HEK293 (cell line): ENCODE results near the gene CEP68.

ENCODE experiments used
- TRIM28 ChIP-seq: IDR thresholded peaks from 2 replicates; pipeline ENCODE4 v1.6.1; 2011; ENCODE audit warnings: low read length, control low read depth, borderline replicate concordance
- YY1 ChIP-seq: fragments of 450-650 bp; formaldehyde crosslinking; IDR thresholded peaks from 2 replicates; pipeline ENCODE4 v1.5.1; 2018; ENCODE audit warnings: missing biosample characterization, missing genetic modification characterization
- ZFP37 ChIP-seq: fragments of 450-650 bp; formaldehyde crosslinking; IDR thresholded peaks from 2 replicates; pipeline ENCODE4 v1.5.1; 2016; ENCODE audit warnings: missing biosample characterization, missing genetic modification characterization
- ZNF544 ChIP-seq: fragments of 450-650 bp; formaldehyde crosslinking; IDR thresholded peaks from 2 replicates; pipeline ENCODE4 v1.5.0; 2017; ENCODE audit warnings: missing biosample characterization, missing genetic modification characterization
- TF ChIP-seq, protein P1 (sequence below): fragments of 450-650 bp; formaldehyde crosslinking; IDR thresholded peaks from 2 replicates; pipeline ENCODE4 v1.5.1; 2016; ENCODE audit warnings: missing biosample characterization, missing genetic modification characterization
- TF ChIP-seq, protein P2 (sequence below): fragments of 450-650 bp; formaldehyde crosslinking; IDR thresholded peaks from 2 replicates; pipeline ENCODE4 v1.5.1; 2016; ENCODE audit warnings: missing biosample characterization, missing genetic modification characterization
- TF ChIP-seq, protein P3 (sequence below): fragments of 450-650 bp; formaldehyde crosslinking; IDR thresholded peaks from 2 replicates; pipeline ENCODE4 v1.5.1; 2016; ENCODE audit warnings: missing biosample characterization, missing genetic modification characterization
- TF ChIP-seq, protein P4 (sequence below): fragments of 450-650 bp; formaldehyde crosslinking; IDR thresholded peaks from 2 replicates; pipeline ENCODE4 v1.5.1; 2016; ENCODE audit warnings: missing biosample characterization, missing genetic modification characterization
- TF ChIP-seq, protein P5 (sequence below): fragments of 450-650 bp; formaldehyde crosslinking; IDR thresholded peaks from 2 replicates; pipeline ENCODE4 v1.5.1; 2016; ENCODE audit warnings: missing biosample characterization, missing genetic modification characterization, low read depth
- TF ChIP-seq, protein P6 (sequence below): fragments of 450-650 bp; IDR thresholded peaks from 2 replicates; pipeline ENCODE4 v1.5.1; 2018; ENCODE audit warnings: missing biosample characterization, mild to moderate bottlenecking, missing genetic modification characterization

DNA sequence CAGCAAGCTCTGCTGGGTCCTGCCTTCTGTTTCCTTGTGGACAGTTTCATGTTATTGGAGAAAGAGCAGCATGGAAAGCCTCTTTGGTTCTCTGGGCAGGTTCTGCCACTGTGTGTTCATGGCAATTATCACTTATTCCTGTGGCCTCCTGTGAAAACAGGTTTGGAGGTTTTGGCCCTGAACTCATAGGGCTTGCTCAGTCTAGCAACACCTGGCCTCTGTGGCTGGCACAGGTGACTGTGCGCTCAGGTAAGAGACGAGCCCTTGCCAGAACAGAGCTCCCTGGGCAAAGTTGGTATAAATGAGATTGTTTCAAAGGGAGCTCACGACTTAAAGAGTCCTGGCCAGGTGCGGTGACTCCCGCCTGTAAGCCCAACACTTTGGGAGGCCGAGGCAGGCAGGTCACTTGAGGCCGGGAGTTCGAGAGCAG, 5.7 kb downstream of the CEP68 start:
- TF ChIP-seq, protein P1, sequence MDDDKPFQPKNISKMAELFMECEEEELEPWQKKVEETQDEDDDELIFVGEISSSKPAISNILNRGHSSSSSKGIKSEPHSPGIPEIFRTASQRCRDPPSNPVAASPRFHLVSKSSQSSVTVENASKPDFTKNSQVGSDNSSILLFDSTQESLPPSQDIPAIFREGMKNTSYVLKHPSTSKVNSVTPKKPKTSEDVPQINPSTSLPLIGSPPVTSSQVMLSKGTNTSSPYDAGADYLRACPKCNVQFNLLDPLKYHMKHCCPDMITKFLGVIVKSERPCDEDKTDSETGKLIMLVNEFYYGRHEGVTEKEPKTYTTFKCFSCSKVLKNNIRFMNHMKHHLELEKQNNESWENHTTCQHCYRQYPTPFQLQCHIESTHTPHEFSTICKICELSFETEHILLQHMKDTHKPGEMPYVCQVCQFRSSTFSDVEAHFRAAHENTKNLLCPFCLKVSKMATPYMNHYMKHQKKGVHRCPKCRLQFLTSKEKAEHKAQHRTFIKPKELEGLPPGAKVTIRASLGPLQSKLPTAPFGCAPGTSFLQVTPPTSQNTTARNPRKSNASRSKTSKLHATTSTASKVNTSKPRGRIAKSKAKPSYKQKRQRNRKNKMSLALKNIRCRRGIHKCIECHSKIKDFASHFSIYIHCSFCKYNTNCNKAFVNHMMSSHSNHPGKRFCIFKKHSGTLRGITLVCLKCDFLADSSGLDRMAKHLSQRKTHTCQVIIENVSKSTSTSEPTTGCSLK (tag by site-specific recombination), result no peak
- TF ChIP-seq, protein P2, sequence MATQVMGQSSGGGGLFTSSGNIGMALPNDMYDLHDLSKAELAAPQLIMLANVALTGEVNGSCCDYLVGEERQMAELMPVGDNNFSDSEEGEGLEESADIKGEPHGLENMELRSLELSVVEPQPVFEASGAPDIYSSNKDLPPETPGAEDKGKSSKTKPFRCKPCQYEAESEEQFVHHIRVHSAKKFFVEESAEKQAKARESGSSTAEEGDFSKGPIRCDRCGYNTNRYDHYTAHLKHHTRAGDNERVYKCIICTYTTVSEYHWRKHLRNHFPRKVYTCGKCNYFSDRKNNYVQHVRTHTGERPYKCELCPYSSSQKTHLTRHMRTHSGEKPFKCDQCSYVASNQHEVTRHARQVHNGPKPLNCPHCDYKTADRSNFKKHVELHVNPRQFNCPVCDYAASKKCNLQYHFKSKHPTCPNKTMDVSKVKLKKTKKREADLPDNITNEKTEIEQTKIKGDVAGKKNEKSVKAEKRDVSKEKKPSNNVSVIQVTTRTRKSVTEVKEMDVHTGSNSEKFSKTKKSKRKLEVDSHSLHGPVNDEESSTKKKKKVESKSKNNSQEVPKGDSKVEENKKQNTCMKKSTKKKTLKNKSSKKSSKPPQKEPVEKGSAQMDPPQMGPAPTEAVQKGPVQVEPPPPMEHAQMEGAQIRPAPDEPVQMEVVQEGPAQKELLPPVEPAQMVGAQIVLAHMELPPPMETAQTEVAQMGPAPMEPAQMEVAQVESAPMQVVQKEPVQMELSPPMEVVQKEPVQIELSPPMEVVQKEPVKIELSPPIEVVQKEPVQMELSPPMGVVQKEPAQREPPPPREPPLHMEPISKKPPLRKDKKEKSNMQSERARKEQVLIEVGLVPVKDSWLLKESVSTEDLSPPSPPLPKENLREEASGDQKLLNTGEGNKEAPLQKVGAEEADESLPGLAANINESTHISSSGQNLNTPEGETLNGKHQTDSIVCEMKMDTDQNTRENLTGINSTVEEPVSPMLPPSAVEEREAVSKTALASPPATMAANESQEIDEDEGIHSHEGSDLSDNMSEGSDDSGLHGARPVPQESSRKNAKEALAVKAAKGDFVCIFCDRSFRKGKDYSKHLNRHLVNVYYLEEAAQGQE (tag by site-specific recombination), result no peak
- no peak for TF ChIP-seq YY1 (tag by site-specific recombination)
- TF ChIP-seq, protein P3, sequence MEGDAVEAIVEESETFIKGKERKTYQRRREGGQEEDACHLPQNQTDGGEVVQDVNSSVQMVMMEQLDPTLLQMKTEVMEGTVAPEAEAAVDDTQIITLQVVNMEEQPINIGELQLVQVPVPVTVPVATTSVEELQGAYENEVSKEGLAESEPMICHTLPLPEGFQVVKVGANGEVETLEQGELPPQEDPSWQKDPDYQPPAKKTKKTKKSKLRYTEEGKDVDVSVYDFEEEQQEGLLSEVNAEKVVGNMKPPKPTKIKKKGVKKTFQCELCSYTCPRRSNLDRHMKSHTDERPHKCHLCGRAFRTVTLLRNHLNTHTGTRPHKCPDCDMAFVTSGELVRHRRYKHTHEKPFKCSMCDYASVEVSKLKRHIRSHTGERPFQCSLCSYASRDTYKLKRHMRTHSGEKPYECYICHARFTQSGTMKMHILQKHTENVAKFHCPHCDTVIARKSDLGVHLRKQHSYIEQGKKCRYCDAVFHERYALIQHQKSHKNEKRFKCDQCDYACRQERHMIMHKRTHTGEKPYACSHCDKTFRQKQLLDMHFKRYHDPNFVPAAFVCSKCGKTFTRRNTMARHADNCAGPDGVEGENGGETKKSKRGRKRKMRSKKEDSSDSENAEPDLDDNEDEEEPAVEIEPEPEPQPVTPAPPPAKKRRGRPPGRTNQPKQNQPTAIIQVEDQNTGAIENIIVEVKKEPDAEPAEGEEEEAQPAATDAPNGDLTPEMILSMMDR (tag by site-specific recombination), result no peak
- no peak for TF ChIP-seq ZNF544 (tag by site-specific recombination)
- TF ChIP-seq, protein P4, sequence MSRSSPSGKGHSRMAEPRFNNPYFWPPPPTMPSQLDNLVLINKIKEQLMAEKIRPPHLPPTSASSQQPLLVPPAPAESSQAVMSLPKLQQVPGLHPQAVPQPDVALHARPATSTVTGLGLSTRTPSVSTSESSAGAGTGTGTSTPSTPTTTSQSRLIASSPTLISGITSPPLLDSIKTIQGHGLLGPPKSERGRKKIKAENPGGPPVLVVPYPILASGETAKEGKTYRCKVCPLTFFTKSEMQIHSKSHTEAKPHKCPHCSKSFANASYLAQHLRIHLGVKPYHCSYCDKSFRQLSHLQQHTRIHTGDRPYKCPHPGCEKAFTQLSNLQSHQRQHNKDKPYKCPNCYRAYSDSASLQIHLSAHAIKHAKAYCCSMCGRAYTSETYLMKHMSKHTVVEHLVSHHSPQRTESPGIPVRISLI (tag by site-specific recombination), result no peak
- TF ChIP-seq ZFP37 (tag by site-specific recombination), result no peak
- TF ChIP-seq TRIM28, result no peak
- TF ChIP-seq, protein P5, sequence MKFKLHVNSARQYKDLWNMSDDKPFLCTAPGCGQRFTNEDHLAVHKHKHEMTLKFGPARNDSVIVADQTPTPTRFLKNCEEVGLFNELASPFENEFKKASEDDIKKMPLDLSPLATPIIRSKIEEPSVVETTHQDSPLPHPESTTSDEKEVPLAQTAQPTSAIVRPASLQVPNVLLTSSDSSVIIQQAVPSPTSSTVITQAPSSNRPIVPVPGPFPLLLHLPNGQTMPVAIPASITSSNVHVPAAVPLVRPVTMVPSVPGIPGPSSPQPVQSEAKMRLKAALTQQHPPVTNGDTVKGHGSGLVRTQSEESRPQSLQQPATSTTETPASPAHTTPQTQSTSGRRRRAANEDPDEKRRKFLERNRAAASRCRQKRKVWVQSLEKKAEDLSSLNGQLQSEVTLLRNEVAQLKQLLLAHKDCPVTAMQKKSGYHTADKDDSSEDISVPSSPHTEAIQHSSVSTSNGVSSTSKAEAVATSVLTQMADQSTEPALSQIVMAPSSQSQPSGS, result no peak
- TF ChIP-seq, protein P6, sequence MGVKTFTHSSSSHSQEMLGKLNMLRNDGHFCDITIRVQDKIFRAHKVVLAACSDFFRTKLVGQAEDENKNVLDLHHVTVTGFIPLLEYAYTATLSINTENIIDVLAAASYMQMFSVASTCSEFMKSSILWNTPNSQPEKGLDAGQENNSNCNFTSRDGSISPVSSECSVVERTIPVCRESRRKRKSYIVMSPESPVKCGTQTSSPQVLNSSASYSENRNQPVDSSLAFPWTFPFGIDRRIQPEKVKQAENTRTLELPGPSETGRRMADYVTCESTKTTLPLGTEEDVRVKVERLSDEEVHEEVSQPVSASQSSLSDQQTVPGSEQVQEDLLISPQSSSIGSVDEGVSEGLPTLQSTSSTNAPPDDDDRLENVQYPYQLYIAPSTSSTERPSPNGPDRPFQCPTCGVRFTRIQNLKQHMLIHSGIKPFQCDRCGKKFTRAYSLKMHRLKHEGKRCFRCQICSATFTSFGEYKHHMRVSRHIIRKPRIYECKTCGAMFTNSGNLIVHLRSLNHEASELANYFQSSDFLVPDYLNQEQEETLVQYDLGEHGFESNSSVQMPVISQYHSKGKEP (tag by site-specific recombination), result no peak
